IgD-negative memory B cell (primary cell): ENCODE measurements around the gene BCOR. TPM values are rescaled to one million over a fixed set of nuclear protein-coding genes. Genes with fewer than 3 reads are reported as not detected.

Source experiments
- H3K27ac Mint-ChIP-seq, 3 donors: one replicate each; pipeline ENCODE4 v1.8.0; 2020 to 2022; ENCODE audit warnings: mild to moderate bottlenecking in 3 of 3, mixed read lengths in 3 of 3, moderate library complexity in 1 of 3
- H3K27me3 Mint-ChIP-seq: one replicate; pipeline ENCODE4 v1.8.0; 2021; ENCODE audit warnings: mixed read lengths
- H3K36me3 Mint-ChIP-seq: one replicate; pipeline ENCODE4 v1.8.0; 2020; ENCODE audit warnings: mild to moderate bottlenecking, mixed read lengths
- H3K4me1 Mint-ChIP-seq, 3 donors: one replicate each; pipeline ENCODE4 v1.8.0; 2020 to 2022; ENCODE audit warnings: mixed read lengths in 3 of 3, mild to moderate bottlenecking in 1 of 3
- H3K4me3 Mint-ChIP-seq, 4 donors: one replicate each; pipeline ENCODE4 v1.8.0; 2020 to 2022; ENCODE audit warnings: mild to moderate bottlenecking in 4 of 4, mixed read lengths in 4 of 4, moderate library complexity in 3 of 4
- H3K9me3 Mint-ChIP-seq, 3 donors: one replicate each; pipeline ENCODE4 v1.8.0; 2020 to 2021; ENCODE audit warnings: mixed read lengths in 3 of 3, mild to moderate bottlenecking in 1 of 3
- polyA plus RNA-seq: library from polyadenylated mRNA; unstranded; fragments of 300-500 nt; fragmentation: Illumina TruSeq; gene quantifications from one replicate; pipeline ENCODE4 v1.2.3, GENCODE V29; 2021

BCOR gene
- polyA plus RNA-seq: 10.2 TPM

GRCh38 chrX:40097504-40098263, at the start of gene BCOR:
Gene BCOR (minus strand): TSS chrX:40097958. CDS start chrX:40077929, 20,029 bp downstream.
- Mint-ChIP-seq H3K27me3 (peaks cover 12% of the 10 kb centered on the region), H3K4me3 (peak within 1 kb of the TSS; percentile 87 to 98 (median 96)), H3K4me1 (peaks cover 16 to 33% (median 21%) of the 10 kb centered on the region in 3 donors), H3K36me3 (no peaks in the 10 kb centered on the region), H3K9me3 (no peaks in the 10 kb centered on the region), H3K27ac (peak within 1 kb of the TSS; percentile 80 to 100 (median 96))

GRCh38 chrX:40147126-40147952, 49.6 kb upstream of the BCOR start:
- Mint-ChIP-seq H3K27ac (no peak overlapping the region), H3K27me3 (peaks cover 36% of the 10 kb centered on the region)

GRCh38 chrX:40146262-40147125, 48.7 kb upstream of the BCOR start:
- Mint-ChIP-seq H3K4me3 (peak overlapping the region; percentile 65 to 84 (median 78)), H3K27me3 (peaks cover 34% of the 10 kb centered on the region), H3K9me3 (no peaks in the 10 kb centered on the region), H3K4me1 (peaks cover 2 to 19% (median 14%) of the 10 kb centered on the region in 3 donors), H3K27ac (peak overlapping the region in 1 of 3 donors; percentile 35), H3K36me3 (peaks cover 1% of the 10 kb centered on the region)

More at GRCh38 chrX:40147126-40147952, 49.6 kb upstream of the BCOR start:
- Mint-ChIP-seq H3K9me3 (no peaks in the 10 kb centered on the region), H3K4me1 (peaks cover 2 to 19% (median 13%) of the 10 kb centered on the region in 3 donors), H3K36me3 (peaks cover 1% of the 10 kb centered on the region), H3K4me3 (peak overlapping the region in 3 of 4 donors; percentile 74 to 84 (median 82))

GRCh38 chrX:40145923-40146261, 48.1 kb upstream of the BCOR start:
- H3K4me3 Mint-ChIP-seq: peak overlapping the region in 3 of 4 donors; percentile 64 to 85 (median 80)
- peak overlapping the region in 1 of 3 donors; percentile 35 for H3K27ac Mint-ChIP-seq
- H3K36me3 Mint-ChIP-seq: peaks cover 1% of the 10 kb centered on the region
- H3K9me3 Mint-ChIP-seq: no peaks in the 10 kb centered on the region
- H3K27me3 Mint-ChIP-seq: peaks cover 34% of the 10 kb centered on the region
- peaks cover 2 to 19% (median 14%) of the 10 kb centered on the region in 3 donors for H3K4me1 Mint-ChIP-seq

- Mint-ChIP-seq H3K4me1 (peaks cover 0 to 14% (median 13%) of the 10 kb centered on the region in 3 donors), H3K4me3 (peak overlapping the region in 3 of 4 donors; percentile 54 to 75 (median 64)), H3K36me3 (peaks cover 1% of the 10 kb centered on the region), H3K9me3 (no peaks in the 10 kb centered on the region), H3K27me3 (peaks cover 33% of the 10 kb centered on the region), H3K27ac (peak overlapping the region in 1 of 3 donors; percentile 35)
These were observed 47.5 kb upstream of the BCOR start for GRCh38 chrX:40145001-40145922.

GRCh38 chrX:40144576-40144975, 46.8 kb upstream of the BCOR start:
- H3K27me3 Mint-ChIP-seq: peaks cover 33% of the 10 kb centered on the region
- peaks cover 1% of the 10 kb centered on the region for H3K36me3 Mint-ChIP-seq
- peak overlapping the region in 1 of 4 donors; percentile 18 for H3K4me3 Mint-ChIP-seq
- no peak overlapping the region for H3K27ac Mint-ChIP-seq
- no peaks in the 10 kb centered on the region for H3K9me3 Mint-ChIP-seq
- H3K4me1 Mint-ChIP-seq: peaks cover 0 to 12% (median 7%) of the 10 kb centered on the region in 3 donors

- no peaks in the 10 kb centered on the region for H3K9me3 Mint-ChIP-seq
- peaks cover 30% of the 10 kb centered on the region for H3K27me3 Mint-ChIP-seq
- H3K27ac Mint-ChIP-seq: no peak overlapping the region
These were observed 46.2 kb upstream of the BCOR start for GRCh38 chrX:40143987-40144386.

GRCh38 chrX:40143001-40143400, 45.2 kb upstream of the BCOR start:
- peaks cover 1% of the 10 kb centered on the region for H3K36me3 Mint-ChIP-seq

More at GRCh38 chrX:40143987-40144386, 46.2 kb upstream of the BCOR start:
- Mint-ChIP-seq H3K4me1 (peaks cover 0 to 12% (median 4%) of the 10 kb centered on the region in 3 donors), H3K4me3 (peak overlapping the region in 1 of 4 donors; percentile 18), H3K36me3 (peaks cover 1% of the 10 kb centered on the region)

GRCh38 chrX:40142417-40142816, 44.7 kb upstream of the BCOR start:
- no peak overlapping the region for H3K4me3 Mint-ChIP-seq
- H3K27me3 Mint-ChIP-seq: peaks cover 19% of the 10 kb centered on the region

More at GRCh38 chrX:40143001-40143400, 45.2 kb upstream of the BCOR start:
- Mint-ChIP-seq H3K4me3 (no peak overlapping the region), H3K4me1 (peaks cover 0 to 7% (median 0%) of the 10 kb centered on the region in 3 donors), H3K27me3 (peaks cover 22% of the 10 kb centered on the region), H3K9me3 (no peaks in the 10 kb centered on the region), H3K27ac (no peak overlapping the region)

GRCh38 chrX:40140706-40141499, 43.1 kb upstream of the BCOR start:
- Mint-ChIP-seq H3K4me3 (no peak overlapping the region), H3K4me1 (peaks cover 0 to 6% (median 0%) of the 10 kb centered on the region in 3 donors), H3K36me3 (no peaks in the 10 kb centered on the region), H3K27me3 (peaks cover 10% of the 10 kb centered on the region), H3K27ac (no peak overlapping the region), H3K9me3 (no peaks in the 10 kb centered on the region)

More at GRCh38 chrX:40142417-40142816, 44.7 kb upstream of the BCOR start:
- Mint-ChIP-seq H3K9me3 (no peaks in the 10 kb centered on the region), H3K27ac (no peak overlapping the region), H3K36me3 (peaks cover 1% of the 10 kb centered on the region), H3K4me1 (peaks cover 0 to 7% (median 0%) of the 10 kb centered on the region in 3 donors)

- H3K27ac Mint-ChIP-seq: no peak overlapping the region
- H3K27me3 Mint-ChIP-seq: no peaks in the 10 kb centered on the region
- H3K4me1 Mint-ChIP-seq: no peaks in the 10 kb centered on the region
- no peak overlapping the region for H3K4me3 Mint-ChIP-seq
- H3K36me3 Mint-ChIP-seq: no peaks in the 10 kb centered on the region
- no peaks in the 10 kb centered on the region for H3K9me3 Mint-ChIP-seq
These were observed 35.0 kb upstream of the BCOR start for GRCh38 chrX:40132751-40133150.

- no peak overlapping the region for H3K4me3 Mint-ChIP-seq
These were observed 34.0 kb upstream of the BCOR start for GRCh38 chrX:40131654-40132337.

More at GRCh38 chrX:40131654-40132337, 34.0 kb upstream of the BCOR start:
- H3K27ac Mint-ChIP-seq: no peak overlapping the region
- no peaks in the 10 kb centered on the region for H3K27me3 Mint-ChIP-seq
- no peaks in the 10 kb centered on the region for H3K36me3 Mint-ChIP-seq
- peaks cover 0 to 4% (median 0%) of the 10 kb centered on the region in 3 donors for H3K4me1 Mint-ChIP-seq
- H3K9me3 Mint-ChIP-seq: peaks cover 0 to 1% (median 0%) of the 10 kb centered on the region in 3 donors
